ENCODE results near the gene MED12L.

MED12L gene

DNA sequence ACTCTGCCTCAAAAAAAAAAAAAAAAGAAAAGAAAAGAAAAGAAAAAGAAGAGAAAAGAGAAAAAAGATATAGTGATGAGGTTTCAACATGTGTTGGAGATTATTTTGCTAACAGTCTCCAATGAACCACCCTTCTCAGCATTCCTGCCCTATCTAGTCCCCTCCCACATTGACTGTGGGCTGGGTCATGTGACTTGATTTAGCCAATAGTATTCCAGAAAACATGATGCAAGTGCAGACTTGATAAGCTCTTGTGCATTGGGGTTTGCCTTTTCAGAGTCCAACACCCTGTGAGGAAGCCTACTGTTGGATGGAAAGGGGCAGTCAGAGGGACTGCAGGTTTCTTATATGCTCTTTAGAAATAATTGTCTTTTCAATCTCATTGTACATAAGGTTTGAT lies 37.8 kb upstream of the MED12L start:
- no peaks in the 10 kb centered on the region for H3K79me2 ChIP-seq (ENCODE audit: low read length)
- no peaks in the 10 kb centered on the region for H3K9me2 ChIP-seq (replicated peaks; ENCODE audit: insufficient read depth, low read length)
- H4K20me1 ChIP-seq (ENCODE audit: insufficient read depth, low read length), result no peaks in the 10 kb centered on the region
- H3K27ac ChIP-seq (ENCODE audit: low read length), result no peak overlapping the region
- no peak overlapping the region for H3K9ac ChIP-seq (ENCODE audit: low read length)
- no peaks in the 10 kb centered on the region for H3F3A ChIP-seq (ENCODE audit: insufficient read depth, low read length)
- TF ChIP-seq EZH2phosphoT487 (IDR thresholded peaks at IDR 0.05; ENCODE audit: low read length), result no peak
- no peak for TF ChIP-seq EZH2 (optimal IDR thresholded peaks at IDR 0.05; ENCODE audit: low read depth, low read length)
- TF ChIP-seq CTCF (IDR thresholded peaks at IDR 0.05; ENCODE audit: low read length), result no peak
- no peaks in the 10 kb centered on the region for H3K9me3 ChIP-seq (replicated peaks; ENCODE audit: insufficient read depth, low read length)
- H3K36me3 ChIP-seq (replicated peaks; ENCODE audit: insufficient read depth, low read length), result no peaks in the 10 kb centered on the region
- no peaks in the 10 kb centered on the region for H3K27me3 ChIP-seq (replicated peaks; ENCODE audit: insufficient read depth, low read length)
- H3K4me1 ChIP-seq (ENCODE audit: low read length), result no peaks in the 10 kb centered on the region
- no peak overlapping the region for H3K4me3 ChIP-seq (ENCODE audit: low read length)
- no peak overlapping the region for H2AFZ ChIP-seq (ENCODE audit: low read length)
- H3K4me2 ChIP-seq (ENCODE audit: low read depth, low read length), result no peak overlapping the region
- DNase-seq, result no peak

DNA sequence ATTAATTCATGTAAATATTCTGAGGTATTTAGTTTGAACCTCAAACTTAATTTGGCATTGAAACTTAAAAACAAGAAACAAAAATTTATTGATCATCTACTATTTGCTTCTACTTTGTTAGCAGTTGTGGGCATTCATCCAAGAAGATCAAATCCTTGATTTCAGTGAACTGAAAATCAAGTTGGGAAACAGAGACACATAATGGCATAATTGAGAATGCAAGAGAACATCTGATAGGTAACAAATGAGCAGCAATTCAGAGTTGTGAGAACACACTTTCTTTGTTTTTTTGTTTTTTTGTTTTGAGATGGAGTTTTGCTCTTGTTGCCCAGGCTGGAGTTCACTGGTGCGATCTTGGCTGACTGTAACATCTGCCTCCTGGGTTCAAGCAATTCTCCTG lies 33.9 kb upstream of the MED12L start:
- Histone ChIP-seq H2AFZ (ENCODE audit: low read length) (no peak overlapping the region), H3K27me3 (replicated peaks; ENCODE audit: insufficient read depth, low read length) (no peaks in the 10 kb centered on the region), H4K20me1 (ENCODE audit: insufficient read depth, low read length) (no peaks in the 10 kb centered on the region), H3K4me1 (ENCODE audit: low read length) (no peaks in the 10 kb centered on the region), H3K79me2 (ENCODE audit: low read length) (no peaks in the 10 kb centered on the region), H3K27ac (ENCODE audit: low read length) (no peak overlapping the region), H3K9me3 (replicated peaks; ENCODE audit: insufficient read depth, low read length) (no peaks in the 10 kb centered on the region), H3K36me3 (replicated peaks; ENCODE audit: insufficient read depth, low read length) (no peaks in the 10 kb centered on the region), H3F3A (ENCODE audit: insufficient read depth, low read length) (no peaks in the 10 kb centered on the region), H3K9me2 (replicated peaks; ENCODE audit: insufficient read depth, low read length) (no peaks in the 10 kb centered on the region), H3K4me3 (ENCODE audit: low read length) (no peak overlapping the region), H3K9ac (ENCODE audit: low read length) (no peak overlapping the region), H3K4me2 (ENCODE audit: low read depth, low read length) (no peak overlapping the region)
- DNase-seq, result no peak
- no peak for TF ChIP-seq CTCF (IDR thresholded peaks at IDR 0.05; ENCODE audit: low read length)
- TF ChIP-seq EZH2phosphoT487 (IDR thresholded peaks at IDR 0.05; ENCODE audit: low read length), result no peak
- no peak for TF ChIP-seq EZH2 (optimal IDR thresholded peaks at IDR 0.05; ENCODE audit: low read depth, low read length)

GRCh38 chr3:151052346-151052745 lies 33.1 kb upstream of the MED12L start:
- Histone ChIP-seq H3K27me3 (replicated peaks; ENCODE audit: insufficient read depth, low read length) (no peaks in the 10 kb centered on the region), H4K20me1 (ENCODE audit: insufficient read depth, low read length) (no peaks in the 10 kb centered on the region), H3K36me3 (replicated peaks; ENCODE audit: insufficient read depth, low read length) (no peaks in the 10 kb centered on the region), H3K27ac (ENCODE audit: low read length) (no peak overlapping the region), H3K79me2 (ENCODE audit: low read length) (no peaks in the 10 kb centered on the region), H3K4me3 (ENCODE audit: low read length) (no peak overlapping the region), H2AFZ (ENCODE audit: low read length) (no peak overlapping the region), H3K9ac (ENCODE audit: low read length) (no peak overlapping the region), H3K9me3 (replicated peaks; ENCODE audit: insufficient read depth, low read length) (no peaks in the 10 kb centered on the region), H3K9me2 (replicated peaks; ENCODE audit: insufficient read depth, low read length) (no peaks in the 10 kb centered on the region), H3K4me2 (ENCODE audit: low read depth, low read length) (no peak overlapping the region), H3F3A (ENCODE audit: insufficient read depth, low read length) (no peaks in the 10 kb centered on the region), H3K4me1 (ENCODE audit: low read length) (no peaks in the 10 kb centered on the region)
- no peak for DNase-seq
- TF ChIP-seq EZH2phosphoT487 (IDR thresholded peaks at IDR 0.05; ENCODE audit: low read length) (no peak), CTCF (IDR thresholded peaks at IDR 0.05; ENCODE audit: low read length) (no peak), EZH2 (optimal IDR thresholded peaks at IDR 0.05; ENCODE audit: low read depth, low read length) (no peak)
